A673 (cell line): ENCODE results near the gene NCAPD2.

ENCODE experiments used
- EZH2 ChIP-seq: fragments of 200-600 bp; sonication (generic); IDR thresholded peaks from 2 replicates; pipeline ENCODE4 v1.6.1; 2017; ENCODE audit warnings: borderline replicate concordance, low read depth, mild to moderate bottlenecking, mixed read lengths, antibody characterized with exemption, low read length; ENCODE audit not compliant: poor library complexity, severe bottlenecking
- TF ChIP-seq, protein P1 (sequence below): fragments of 300-800, 200-600 bp; sonication (generic); conservative IDR thresholded peaks from 2 replicates; pipeline ENCODE4 v1.5.1; 2017; ENCODE audit warnings: low read depth, mild to moderate bottlenecking, antibody characterized with exemption, low read length, moderate library complexity, mixed read lengths

DNA sequence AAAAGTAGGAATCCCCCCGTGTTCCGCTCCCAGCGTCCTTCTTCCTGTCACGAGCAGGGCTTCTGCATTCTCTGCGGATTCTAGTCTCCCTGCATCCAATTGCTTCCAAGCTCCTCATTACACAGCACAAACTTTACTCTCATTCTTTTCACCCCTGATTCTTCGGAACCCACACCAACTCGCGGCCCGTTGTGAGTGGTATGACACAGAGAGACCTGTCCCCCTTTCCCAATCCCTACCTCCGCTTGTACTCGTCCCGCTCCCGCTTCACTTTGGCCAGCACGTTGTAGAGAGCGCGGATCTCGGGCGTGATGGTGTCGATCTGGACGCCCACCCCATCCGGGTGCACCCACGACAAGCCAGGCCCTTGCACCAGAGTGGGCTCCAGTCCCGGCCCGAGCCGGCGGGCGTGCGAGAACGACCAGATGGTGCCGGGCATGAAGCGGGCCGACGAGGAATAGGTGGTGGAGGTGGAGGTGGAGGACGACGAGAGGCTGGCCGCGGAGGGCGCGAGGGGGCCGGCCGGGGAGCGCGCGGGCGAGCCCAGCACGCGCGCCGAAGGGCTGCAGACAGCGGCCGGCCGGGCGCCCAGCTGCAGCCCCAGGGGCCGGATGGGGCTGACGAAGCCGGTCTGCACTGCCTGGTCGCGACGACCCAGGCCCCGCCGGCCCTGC is 61.3 kb downstream of the NCAPD2 start:
- TF ChIP-seq, protein P1, sequence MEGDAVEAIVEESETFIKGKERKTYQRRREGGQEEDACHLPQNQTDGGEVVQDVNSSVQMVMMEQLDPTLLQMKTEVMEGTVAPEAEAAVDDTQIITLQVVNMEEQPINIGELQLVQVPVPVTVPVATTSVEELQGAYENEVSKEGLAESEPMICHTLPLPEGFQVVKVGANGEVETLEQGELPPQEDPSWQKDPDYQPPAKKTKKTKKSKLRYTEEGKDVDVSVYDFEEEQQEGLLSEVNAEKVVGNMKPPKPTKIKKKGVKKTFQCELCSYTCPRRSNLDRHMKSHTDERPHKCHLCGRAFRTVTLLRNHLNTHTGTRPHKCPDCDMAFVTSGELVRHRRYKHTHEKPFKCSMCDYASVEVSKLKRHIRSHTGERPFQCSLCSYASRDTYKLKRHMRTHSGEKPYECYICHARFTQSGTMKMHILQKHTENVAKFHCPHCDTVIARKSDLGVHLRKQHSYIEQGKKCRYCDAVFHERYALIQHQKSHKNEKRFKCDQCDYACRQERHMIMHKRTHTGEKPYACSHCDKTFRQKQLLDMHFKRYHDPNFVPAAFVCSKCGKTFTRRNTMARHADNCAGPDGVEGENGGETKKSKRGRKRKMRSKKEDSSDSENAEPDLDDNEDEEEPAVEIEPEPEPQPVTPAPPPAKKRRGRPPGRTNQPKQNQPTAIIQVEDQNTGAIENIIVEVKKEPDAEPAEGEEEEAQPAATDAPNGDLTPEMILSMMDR, result no peak
- TF ChIP-seq EZH2, result no peak
